HG03066 (cell line): ENCODE measurements around the gene DMAC2.
"Not testable (repeated sequence)": the region's sequence is repeated elsewhere in the genome, so short reads cannot be mapped to it uniquely, and the experiment has no call there.

Source experiments
- ATAC-seq: cut with Tn5 transposase; IDR thresholded peaks from one replicate; pipeline ENCODE4 v1.9.1; 2021; ENCODE audit warnings: low read depth; ENCODE audit not compliant: unreplicated experiment

The DMAC2 gene

DNA sequence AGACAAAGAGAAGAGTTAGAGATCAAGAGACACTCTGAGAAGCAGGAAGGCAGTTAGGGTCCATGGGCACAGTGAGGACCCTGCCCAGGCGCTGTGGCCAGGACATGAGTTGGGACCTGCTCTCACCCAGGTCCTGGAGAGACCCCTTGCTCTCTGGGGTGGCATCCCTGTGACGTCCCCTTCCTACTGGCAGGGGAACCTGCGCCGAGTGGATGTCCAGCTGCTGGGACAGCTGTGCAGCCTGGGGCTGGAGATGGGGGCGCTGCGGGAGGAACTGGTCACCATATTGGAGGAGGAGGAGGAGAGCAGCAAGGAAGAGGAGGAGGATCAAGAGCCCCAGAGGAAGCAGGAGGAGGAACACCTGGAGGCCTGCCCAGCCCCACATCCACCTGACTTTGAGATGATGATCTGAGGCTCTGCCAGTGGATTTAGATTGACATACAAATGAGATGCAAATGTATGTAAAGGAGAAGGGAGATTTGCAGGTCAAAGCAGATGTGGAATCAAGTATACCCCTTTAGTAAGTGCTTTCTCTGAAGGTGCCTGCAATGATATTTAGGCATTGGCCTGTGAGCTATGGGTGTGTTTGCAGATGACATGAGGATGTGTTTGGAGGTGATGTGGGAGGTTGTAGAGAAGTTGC lies 4.2 kb upstream of the DMAC2 start:
- no peak for ATAC-seq

DNA sequence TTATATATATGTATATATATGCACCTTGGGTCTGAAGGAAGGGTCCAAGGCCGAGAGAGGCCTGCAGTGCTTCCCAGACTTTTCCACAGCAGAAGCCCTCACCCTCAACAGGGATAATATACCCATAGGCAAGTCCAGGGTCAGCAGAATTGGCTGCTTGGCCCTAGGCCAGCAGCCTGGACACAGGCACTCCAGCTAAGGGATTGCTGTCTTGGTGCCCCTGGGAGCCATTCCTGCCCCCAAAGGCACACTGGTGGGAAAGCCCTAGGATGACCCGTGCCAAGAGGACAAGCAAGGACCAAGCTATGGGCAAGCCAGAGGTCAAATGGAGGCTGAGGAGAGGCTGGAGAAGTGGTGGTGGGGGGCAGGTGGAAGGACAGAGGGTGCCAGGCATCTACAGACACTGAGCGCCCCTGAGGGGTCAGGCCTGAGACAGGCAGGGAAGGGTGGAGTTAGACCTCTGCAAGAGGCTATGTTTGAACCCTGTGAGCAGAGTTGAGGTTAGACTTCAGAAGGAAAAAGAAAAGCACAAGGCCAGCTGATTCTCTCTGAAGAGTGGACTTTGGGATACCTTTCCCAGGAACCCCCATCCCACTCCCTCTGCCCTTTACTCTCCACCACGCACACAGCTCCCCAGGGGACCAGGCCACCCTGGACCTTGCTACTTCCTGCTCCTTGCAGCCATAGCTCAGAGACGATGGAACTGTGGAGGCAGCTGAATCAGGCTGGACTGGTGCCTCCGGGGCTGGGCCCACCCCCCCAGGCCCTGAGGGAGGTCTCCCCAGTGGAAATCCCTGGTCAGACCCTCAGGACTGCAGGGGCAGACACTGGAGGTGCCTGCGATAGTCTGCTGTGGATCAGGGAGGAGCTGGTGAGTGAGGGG lies 3.0 kb upstream of the DMAC2 start, which contains the start of gene ERICH4:
TSS of gene ERICH4 (plus strand) at position 684 of the 883 bp plus-strand sequence. CDS start at position 698, 14 bp downstream.
- ATAC-seq: no peak

DNA sequence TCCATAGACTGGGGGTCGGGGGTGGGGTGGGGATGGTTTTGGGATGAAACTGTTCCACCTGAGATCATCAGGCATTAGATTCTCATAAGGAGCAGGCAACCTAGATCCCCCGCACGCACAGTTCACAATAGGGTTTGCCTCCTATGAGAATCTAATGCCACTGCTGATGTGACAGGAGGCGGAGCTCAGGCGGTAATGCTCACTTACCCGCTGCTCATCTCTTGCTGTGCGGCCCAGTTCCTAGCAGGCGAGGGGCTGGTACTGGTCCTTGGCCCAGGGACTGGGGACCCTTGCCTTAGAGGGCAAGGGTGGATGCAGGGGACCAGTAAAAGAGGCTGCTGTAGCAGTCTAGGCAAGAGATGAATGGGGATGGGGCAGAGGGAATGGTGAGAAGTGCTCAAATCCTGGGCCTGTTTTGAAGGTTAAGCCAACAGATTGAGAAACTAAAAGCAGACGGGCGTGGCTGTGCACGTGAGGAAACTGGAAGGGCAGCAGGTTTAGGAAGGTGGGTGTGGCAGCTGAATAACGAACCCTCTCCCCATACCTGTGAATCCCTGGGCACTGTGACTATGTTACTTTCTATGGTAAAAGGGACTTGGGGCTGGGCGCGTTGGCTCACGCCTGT lies 1.7 kb upstream of the DMAC2 start:
- no peak for ATAC-seq

DNA sequence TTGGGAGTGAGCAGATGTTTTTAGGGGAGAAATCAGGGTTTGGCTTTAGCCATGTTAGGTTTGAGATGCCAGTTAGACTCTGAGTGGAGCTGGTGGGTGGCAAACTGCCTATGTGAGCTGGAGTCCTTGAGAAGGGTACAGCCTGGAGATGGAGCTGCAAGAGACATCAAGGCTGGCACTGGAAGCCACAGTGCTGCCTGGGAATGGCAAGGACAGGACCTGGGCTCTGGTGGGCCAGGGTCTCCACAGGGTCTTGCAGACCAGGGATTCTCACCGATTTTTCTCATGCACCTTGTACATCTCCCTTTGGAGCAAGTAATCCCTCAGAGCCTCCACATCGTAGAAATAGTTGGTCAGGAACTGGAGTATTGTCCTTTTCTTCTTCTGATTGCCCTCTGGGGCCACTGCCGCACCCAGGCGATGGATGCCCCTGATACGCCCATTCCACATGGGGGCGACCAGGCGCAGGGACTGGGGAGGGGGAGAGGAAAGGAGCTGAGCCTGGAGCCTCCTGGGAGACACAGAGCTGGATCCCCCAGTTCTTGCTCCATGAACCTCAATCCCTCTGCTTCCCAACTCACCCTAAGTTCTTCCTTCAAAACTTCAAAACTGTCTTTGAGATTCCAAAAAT lies 1.7 kb downstream of the DMAC2 start:
- ATAC-seq: no peak

DNA sequence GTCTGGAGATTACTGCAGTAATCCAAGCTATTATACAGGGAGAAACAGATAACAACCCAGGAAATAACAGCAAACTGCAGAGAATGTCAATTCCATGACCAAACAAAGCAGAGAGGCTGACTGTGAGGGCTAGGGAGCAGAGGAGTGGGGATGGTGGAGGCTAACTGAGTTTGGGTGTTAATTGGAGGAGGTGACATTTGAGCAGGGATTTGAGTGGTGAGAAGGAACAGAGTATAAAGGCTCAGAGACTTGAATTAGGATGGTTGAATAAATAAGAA lies 3.1 kb downstream of the DMAC2 start:
- no peak for ATAC-seq

DNA sequence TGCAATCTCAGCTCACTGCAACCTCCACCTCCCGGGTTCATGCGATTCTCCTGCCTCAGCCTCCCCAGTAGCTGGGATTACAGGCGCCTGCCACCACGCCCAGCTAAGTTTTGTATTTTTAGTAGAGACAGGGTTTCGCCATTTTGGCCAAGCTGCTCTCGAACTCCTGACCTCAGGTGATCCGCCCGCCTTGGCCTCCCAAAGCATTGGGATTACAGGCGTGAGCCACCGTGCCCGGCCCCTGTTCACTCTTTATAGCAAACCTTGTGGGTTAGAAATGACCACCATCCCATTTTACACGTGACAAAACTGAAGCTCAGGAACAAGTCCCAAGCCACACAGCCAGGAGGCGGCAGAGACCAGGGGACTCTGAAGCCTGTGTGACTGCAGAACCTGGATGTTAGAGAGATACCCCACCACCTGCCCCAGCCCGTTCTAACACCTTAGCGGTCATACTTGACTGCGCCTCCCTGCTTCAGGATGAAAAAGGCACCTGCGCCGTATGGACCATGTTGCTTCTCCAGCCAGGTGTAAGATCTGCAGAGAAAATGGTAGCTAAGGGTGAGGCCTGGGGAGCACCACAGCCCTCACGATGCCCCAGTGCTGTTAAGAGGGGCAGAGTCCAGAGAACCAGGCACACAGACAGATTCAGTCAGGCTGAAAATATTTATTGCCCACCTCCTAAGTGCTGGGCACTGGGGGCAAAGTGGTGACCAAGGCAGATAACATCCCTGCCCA lies 3.6 kb downstream of the DMAC2 start:
- ATAC-seq: no peak

DNA sequence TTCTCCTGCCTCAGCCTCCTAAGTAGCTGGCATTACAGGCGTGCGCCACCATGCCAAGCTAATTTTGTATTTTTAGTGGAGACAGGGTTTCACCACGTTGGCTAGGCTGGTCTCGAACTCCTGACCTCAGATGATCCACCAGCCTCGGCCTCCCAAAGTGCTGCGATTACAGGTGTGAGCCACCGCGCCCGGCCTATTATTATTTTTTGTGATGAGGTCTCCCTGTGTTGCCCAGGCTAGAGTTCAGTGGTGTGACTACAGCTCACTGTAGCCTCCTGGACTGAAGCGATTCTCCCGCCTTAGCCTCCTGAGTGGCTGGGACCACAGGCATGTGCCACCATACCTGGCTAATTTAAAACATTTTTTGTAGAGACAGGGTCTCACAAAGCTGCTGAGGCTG lies 4.3 kb downstream of the DMAC2 start:
- ATAC-seq: not testable (repeated sequence)

DNA sequence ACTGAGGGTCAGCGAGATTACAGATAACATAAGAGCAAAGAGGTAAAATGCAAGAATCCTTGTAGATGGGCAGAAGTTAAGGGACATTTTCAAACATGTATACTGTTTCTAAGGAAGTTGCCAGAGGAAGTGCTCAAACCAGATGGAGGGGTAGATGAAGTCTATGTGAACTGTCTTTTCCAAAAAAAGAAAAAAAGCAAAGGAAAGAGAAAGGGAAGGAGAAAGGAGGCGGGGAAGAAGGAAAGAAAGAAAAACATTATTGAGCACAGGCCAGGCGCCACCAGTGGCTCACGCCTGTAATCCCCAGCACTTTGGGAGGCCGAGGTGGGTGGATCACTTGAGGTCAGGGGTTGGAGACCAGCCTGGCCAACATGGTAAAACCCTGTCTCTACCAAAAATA lies 5.3 kb downstream of the DMAC2 start:
- no peak for ATAC-seq

DNA sequence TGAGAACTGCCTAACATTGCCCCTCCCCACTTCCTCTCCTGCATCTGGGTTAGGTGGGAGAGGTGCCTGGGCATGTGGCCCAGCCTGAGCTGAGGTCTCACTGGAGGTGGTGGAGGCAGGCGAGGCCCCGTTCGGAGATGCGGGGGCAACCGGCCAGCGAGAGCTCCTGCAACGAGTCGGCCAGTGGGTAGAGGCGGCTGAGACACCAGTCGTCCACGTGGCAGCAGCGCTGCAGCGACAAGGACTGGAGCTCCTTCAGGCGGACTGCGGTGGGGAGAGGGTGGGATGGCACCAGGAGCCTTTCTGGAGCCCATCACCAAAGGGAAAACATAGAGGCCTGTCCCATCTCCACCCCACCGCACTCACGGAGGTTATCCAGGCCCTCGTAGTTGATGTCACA lies 6.5 kb downstream of the DMAC2 start:
- ATAC-seq: no peak

DNA sequence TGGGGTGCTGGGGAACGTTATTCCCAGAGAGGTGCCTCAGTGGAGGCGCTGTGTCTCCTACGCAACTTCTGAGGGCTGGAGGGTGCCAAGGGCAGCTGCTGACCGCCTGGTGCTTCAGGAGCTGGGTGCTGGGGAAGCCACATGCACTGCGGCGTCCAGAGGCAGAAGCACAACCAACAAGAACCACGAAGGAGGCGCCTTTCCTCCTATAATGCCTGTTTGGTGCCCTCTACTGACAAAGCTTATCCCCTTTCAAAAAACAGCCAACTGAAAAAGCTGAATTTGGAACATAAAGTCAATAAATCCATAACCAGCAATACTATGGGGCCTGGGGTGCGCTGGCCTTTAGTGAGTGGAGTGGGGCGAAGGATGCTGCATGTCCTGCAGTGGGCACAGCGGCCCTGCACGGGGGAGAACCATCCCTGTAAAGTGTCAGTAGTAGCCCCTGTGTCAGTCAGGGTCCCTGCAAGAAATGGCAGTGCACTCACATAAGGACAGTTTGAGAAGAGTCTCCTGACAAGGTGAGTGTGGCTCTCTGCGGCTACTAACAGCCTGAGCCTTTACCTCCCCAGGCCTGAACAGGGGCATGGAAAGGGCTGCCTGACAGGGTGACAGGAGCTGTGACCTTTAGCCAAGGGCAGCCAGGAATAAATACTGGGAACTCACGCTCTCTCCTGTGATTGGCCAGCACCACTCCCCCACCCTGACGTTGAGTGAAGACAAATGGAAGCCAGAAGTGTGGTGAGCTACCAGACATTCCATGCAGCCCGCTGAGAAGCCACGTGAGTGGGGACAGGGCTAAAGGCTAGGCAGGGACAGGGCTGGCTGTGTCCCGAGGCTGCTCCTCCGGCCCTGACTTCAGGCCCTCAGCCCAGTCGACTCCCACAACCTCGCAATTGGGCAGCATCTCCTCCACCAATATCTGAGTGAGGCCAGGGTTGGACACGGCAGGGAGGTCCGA lies 8.0 kb downstream of the DMAC2 start:
- no peak for ATAC-seq

DNA sequence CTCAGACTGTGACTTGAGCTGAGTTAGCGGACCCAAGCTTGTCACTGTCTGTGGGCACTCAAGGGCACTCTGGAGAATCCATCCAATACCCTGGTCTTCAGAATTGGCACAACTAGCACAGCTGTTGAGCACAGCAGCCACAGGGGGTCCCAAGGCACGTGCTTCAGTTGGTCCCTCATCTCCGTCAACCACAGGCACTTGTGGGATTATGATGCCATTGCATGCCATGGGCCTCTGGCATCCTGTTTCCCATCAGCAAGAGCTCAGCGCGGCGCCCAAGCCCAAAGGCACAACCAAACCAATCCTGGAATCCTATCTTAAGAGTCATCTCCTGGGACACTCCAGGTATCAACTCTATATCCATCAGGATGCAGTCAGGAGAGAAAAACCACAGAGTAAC lies 8.8 kb downstream of the DMAC2 start:
- ATAC-seq: no peak

DNA sequence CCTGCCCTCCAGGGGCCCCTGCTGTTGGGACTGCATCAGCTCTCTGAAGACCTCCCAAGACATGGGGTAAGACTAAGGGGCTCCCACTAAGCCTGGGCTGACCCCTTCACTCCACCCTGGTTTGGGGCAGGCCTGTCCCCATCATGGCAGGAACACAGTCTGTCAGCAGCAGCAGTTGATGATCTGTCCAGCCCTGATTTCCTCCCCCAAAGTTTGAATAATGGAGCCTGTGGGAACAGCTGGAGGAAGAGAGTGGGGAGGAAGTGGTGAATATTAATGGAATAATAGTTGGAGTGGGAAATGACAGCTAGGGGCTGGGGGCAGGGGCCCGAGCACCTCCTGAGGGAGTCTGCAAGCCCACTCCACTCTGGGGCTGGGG lies 11.2 kb downstream of the DMAC2 start:
- ATAC-seq: no peak

DNA sequence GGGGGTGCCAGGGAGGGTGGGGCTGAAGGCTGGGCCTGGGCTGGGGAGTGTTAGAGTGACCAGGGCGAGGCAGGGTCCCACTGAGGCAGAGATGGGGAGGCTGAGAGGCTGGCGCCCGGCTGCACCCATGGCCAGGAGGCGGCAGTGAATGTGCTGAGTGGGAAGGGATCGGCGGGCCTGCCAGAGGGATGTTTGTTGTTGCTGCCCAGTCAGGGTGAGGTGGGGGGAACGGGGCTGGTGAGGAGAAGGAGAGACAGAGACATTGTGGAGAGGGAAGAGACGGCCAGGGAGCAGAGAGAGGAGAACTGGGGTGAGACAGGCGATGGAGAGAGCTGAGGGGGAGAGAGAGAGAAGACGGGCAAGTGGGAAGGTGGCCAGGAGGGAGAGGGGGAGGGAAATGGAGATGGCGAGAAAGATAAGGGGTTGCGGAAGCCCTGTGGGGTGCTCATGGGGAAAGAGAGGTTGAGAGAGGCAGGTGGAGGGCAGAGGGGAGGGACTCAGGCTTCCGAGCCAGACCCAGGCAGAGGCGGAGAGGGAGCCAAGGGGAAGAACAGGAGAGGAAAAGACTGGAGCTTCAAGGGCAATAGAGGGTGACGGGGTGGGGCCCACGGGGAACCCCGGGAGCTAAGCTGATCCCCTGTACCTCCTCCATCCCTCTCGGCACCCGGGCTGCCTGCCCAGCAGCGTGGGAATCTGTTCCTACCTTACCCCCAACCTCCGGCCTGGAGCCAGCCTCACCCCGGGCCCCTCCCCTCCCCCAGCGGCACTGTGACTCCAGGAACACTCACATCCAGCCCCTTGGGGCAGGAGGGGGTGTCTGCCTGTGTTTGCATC lies 11.8 kb downstream of the DMAC2 start:
- no peak for ATAC-seq

DNA sequence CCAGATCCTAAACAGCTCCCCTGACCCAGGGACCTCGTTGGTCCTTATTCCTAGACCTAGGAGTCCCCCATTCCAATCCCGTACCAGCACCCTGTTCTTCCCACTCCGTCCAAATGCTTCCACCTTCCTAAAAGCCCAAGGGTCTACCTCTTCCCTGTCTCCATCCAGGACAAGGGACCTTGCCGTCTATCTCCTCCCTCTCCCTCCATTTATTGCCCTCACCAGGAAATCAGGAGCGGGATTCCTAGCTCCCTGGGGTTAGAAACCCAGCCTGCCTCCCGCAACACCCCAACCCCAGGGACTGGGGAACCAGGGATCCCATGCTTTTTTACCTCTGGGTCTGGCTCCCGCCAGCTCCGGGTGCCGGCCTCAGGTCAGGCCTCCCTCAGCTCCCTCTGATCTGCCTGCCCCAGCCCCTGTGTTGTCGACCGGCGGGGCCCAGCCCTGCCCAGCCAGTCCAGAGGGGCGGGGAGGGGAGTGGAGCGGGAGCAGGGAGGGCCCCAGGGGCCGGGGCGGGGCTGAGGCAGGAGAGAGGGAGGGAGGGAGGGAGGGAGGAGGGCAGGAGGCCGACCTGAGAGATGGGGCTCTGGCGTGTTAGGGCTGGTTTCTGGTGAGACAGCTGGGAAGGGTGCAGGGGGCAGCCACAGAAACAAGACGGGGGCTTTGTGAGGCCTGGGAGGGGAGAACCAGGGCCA lies 12.6 kb downstream of the DMAC2 start, which contains the start of gene B3GNT8:
TSS of gene B3GNT8 (minus strand) at position 423 of the 695 bp plus-strand sequence. CDS start 596 bp downstream, outside the sequence.
- ATAC-seq: no peak

DNA sequence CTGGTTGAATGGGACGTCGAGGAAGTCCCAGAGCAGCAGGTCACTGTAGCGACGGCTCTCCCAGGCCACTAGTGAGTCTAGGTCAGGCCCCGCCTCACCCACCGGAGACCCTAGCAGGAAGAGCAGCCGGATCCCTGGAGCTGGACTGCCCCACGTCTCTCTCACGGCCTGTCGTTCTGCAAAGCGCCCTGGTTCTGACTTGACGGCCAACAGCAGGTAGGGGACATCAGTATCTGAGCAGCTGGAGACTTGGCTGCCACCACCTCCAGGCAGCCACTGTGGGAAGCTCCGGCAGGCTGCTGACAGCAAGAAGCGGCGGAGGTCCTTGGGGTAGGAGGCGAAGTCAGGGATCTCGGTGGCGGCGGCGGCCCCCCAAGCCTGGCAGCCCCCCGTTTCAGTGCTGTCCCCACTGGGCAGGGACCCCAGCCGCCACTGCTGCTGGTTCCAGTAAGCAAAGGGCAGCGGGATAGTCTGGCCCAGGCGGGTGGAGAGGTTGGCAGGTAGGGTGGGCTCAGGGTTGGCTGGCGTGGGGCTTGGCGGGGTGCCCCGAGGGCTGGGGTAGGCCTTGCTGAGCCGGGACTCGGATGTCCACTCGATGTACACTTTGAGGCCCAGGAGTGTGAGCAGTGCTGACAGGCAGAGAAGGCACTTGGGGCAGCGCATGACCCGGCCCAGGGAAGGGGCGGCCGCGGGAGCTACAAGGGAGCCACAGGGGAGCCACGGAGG lies 13.4 kb downstream of the DMAC2 start:
- no peak for ATAC-seq

DNA sequence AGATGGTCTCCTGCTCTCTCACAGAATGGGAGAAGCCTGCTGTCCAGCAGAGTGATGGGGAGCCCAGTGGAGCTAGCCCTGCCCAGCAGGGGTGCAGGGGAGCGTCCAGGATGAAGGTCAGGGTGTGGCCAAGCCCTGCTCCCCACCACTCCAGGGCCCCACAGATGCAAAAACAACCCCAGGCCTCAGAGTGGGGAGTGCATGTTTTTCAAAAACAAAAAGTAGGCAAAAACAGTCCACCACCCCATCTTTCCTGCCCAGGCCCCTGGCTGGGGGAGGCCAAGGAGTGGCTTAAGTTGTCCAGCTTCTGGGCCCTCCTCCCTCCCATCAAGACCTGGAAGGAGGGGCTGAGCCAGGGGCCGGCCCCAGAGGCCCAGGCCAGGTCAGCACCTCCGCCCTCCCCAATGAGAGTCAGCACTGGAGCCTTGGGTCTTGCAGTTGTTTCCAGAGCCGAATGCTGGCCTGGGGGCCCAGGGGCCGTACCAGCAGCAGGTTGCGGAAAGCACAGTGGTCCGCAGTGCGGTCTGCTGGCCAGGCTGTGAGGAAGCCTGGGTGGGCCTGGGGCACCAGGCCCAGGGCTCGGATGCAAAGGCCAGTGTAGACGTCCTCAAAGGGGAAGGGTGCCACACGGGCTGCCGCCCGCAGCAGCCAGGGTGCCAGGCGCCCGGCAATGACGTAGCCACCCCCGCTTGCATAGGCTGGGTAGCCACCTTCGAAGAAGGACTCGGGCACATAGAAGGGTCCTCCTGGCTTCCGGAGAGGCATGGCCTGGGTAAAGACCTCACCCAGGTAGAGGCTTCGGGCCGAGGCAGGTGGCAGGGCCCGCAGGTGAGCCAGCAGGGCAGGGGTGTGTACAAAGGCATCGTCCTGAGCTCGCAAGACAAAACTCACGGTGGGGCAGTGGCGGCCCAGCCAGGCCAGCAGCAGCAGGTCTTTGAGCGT lies 14.3 kb downstream of the DMAC2 start:
- no peak for ATAC-seq
